H9 (cell line): ENCODE data around the gene ACP6. TPM values are rescaled to one million over a fixed set of nuclear protein-coding genes. Genes with fewer than 3 reads are reported as not detected.

Experiments
- DNase-seq: peaks from one replicate; pipeline ENCODE4 v3.0.0-alpha.2; 2017
- H2AFZ ChIP-seq: one replicate; pipeline ENCODE4 v1.6.1; 2013; ENCODE audit warnings: mild to moderate bottlenecking, low read length, control low read depth, moderate library complexity
- H2AK5ac ChIP-seq: 2 replicates; pipeline ENCODE4 v1.6.1; 2013; ENCODE audit warnings: low read length, control low read depth, mixed read lengths; ENCODE audit not compliant: insufficient read length
- H2BK120ac ChIP-seq: one replicate; pipeline ENCODE4 v1.6.1; 2013; ENCODE audit warnings: low read depth, mild to moderate bottlenecking, low read length, control low read depth, inconsistent platforms; ENCODE audit not compliant: poor library complexity, severe bottlenecking
- H2BK12ac ChIP-seq: 2 replicates; pipeline ENCODE4 v1.6.1; 2013; ENCODE audit warnings: low read length, control low read depth, mixed read lengths, low read depth; ENCODE audit not compliant: insufficient read length
- H2BK15ac ChIP-seq: 2 replicates; pipeline ENCODE4 v1.6.1; 2013; ENCODE audit warnings: low read depth, low read length, control low read depth
- H2BK20ac ChIP-seq: one replicate; pipeline ENCODE4 v1.6.1; 2013; ENCODE audit warnings: low read depth, mild to moderate bottlenecking, low read length, control low read depth, inconsistent platforms; ENCODE audit not compliant: poor library complexity, severe bottlenecking
- H2BK5ac ChIP-seq: 2 replicates; pipeline ENCODE4 v1.6.1; 2013; ENCODE audit warnings: low read length, control low read depth, mixed read lengths; ENCODE audit not compliant: insufficient read length
- H3K14ac ChIP-seq: 2 replicates; pipeline ENCODE4 v1.6.1; 2013; ENCODE audit warnings: low read length, control low read depth; ENCODE audit not compliant: insufficient read depth
- H3K18ac ChIP-seq: 2 replicates; pipeline ENCODE4 v1.6.1; 2013; ENCODE audit warnings: low read depth, mild to moderate bottlenecking, mixed read lengths, low read length, control low read depth; ENCODE audit not compliant: insufficient read length
- H3K23ac ChIP-seq: 2 replicates; pipeline ENCODE4 v1.6.1; 2013; ENCODE audit warnings: low read length, control low read depth, mixed read lengths, low read depth; ENCODE audit not compliant: insufficient read length
- H3K23me2 ChIP-seq: 2 replicates; pipeline ENCODE4 v1.6.1; 2013; ENCODE audit warnings: low read depth, mild to moderate bottlenecking, mixed read lengths, low read length, control low read depth; ENCODE audit not compliant: insufficient read length, poor library complexity, severe bottlenecking
- H3K27ac ChIP-seq: 2 replicates; pipeline ENCODE4 v1.5.1; 2013; ENCODE audit warnings: low read length, control low read depth, mixed read lengths, low read depth; ENCODE audit not compliant: insufficient read length
- H3K27me3 ChIP-seq: 2 replicates; pipeline ENCODE4 v1.6.1; 2013; ENCODE audit warnings: low read length, control low read depth, inconsistent platforms; ENCODE audit not compliant: insufficient read depth
- H3K4ac ChIP-seq: 2 replicates; pipeline ENCODE4 v1.6.1; 2013; ENCODE audit warnings: low read depth, mild to moderate bottlenecking, control low read depth, inconsistent platforms, low read length, moderate library complexity
- H3K4me1 ChIP-seq: 2 replicates; pipeline ENCODE4 v1.6.1; 2013; ENCODE audit warnings: low read length, control low read depth, inconsistent platforms; ENCODE audit not compliant: insufficient read depth
- H3K4me2 ChIP-seq: 2 replicates; pipeline ENCODE4 v1.6.1; 2013; ENCODE audit warnings: low read length, control low read depth, mixed read lengths; ENCODE audit not compliant: insufficient read length, insufficient read depth
- H3K56ac ChIP-seq: 2 replicates; pipeline ENCODE4 v1.6.1; 2013; ENCODE audit warnings: low read depth, mild to moderate bottlenecking, mixed read lengths, low read length, control low read depth; ENCODE audit not compliant: insufficient read length
- H3K79me1 ChIP-seq: 2 replicates; pipeline ENCODE4 v1.6.1; 2013; ENCODE audit warnings: low read depth, mild to moderate bottlenecking, moderate library complexity, low read length, control low read depth, inconsistent platforms; ENCODE audit not compliant: insufficient read depth, poor library complexity, severe bottlenecking
- H3K79me2 ChIP-seq: 2 replicates; pipeline ENCODE4 v1.6.1; 2013; ENCODE audit warnings: low read length, control low read depth, inconsistent platforms; ENCODE audit not compliant: insufficient read depth
- H3K9ac ChIP-seq: 2 replicates; pipeline ENCODE4 v1.6.1; 2013; ENCODE audit warnings: low read length, control low read depth, mixed read lengths; ENCODE audit not compliant: insufficient read length; ENCODE audit errors: extremely low read depth
- H3K9me3 ChIP-seq: one replicate; pipeline ENCODE4 v1.6.1; 2013; ENCODE audit warnings: low read depth, low read length, inconsistent platforms; ENCODE audit not compliant: control insufficient read depth
- H3T11ph ChIP-seq: one replicate; pipeline ENCODE4 v1.6.1; 2013; ENCODE audit warnings: mild to moderate bottlenecking, low read length, control low read depth, inconsistent platforms
- H4K20me1 ChIP-seq: one replicate; pipeline ENCODE4 v1.6.1; 2013; ENCODE audit not compliant: control insufficient read depth, insufficient read length, insufficient read depth
- H4K5ac ChIP-seq: 2 replicates; pipeline ENCODE4 v1.6.1; 2013; ENCODE audit warnings: low read depth, mild to moderate bottlenecking, mixed read lengths, low read length, control low read depth; ENCODE audit not compliant: insufficient read length
- H4K8ac ChIP-seq: replicated peaks from 2 replicates; pipeline ENCODE4 v1.6.1; 2013; ENCODE audit warnings: low read length, control low read depth, mixed read lengths, low read depth; ENCODE audit not compliant: insufficient read length
- H4K91ac ChIP-seq: 2 replicates; pipeline ENCODE4 v1.6.1; 2013; ENCODE audit warnings: low read depth, mild to moderate bottlenecking, moderate library complexity, mixed read lengths, low read length, control low read depth; ENCODE audit not compliant: insufficient read length
- H3K27ac Mint-ChIP-seq, 3 experiments: 2 replicates in 2 of 3; 3 replicates in 1 of 3; pipeline ENCODE4 v1.8.0; 2020 to 2021; ENCODE audit warnings: mixed read lengths in 3 of 3, mild to moderate bottlenecking in 1 of 3, moderate library complexity in 1 of 3
- H3K27me3 Mint-ChIP-seq: 2 replicates; pipeline ENCODE4 v1.8.0; 2021; ENCODE audit warnings: low read depth, mild to moderate bottlenecking, moderate library complexity, mixed read lengths
- H3K36me3 Mint-ChIP-seq, 3 experiments: 2 replicates in 2 of 3; 3 replicates in 1 of 3; pipeline ENCODE4 v1.8.0; 2020 to 2021; ENCODE audit warnings: low read depth in 3 of 3, mixed read lengths in 3 of 3; ENCODE audit not compliant: insufficient read depth in 1 of 3
- H3K4me1 Mint-ChIP-seq, 2 experiments: 2 replicates each; pipeline ENCODE4 v1.8.0; 2020; ENCODE audit warnings: mixed read lengths in 2 of 2
- H3K4me3 Mint-ChIP-seq, 2 experiments: 2 replicates in 1 of 2; 3 replicates in 1 of 2; pipeline ENCODE4 v1.8.0; 2020 to 2021; ENCODE audit warnings: mild to moderate bottlenecking in 2 of 2, mixed read lengths in 2 of 2, moderate library complexity in 1 of 2
- H3K9me3 Mint-ChIP-seq, 2 experiments: 2 replicates in 1 of 2; 3 replicates in 1 of 2; pipeline ENCODE4 v1.8.0; 2020; ENCODE audit warnings: mild to moderate bottlenecking in 2 of 2, mixed read lengths in 2 of 2, moderate library complexity in 1 of 2
- CTCF ChIP-seq: fragments of 200-600 bp; sonication (generic); conservative IDR thresholded peaks from 3 replicates; pipeline ENCODE4 v1.8.0; 2021; ENCODE audit warnings: antibody characterized with exemption, mild to moderate bottlenecking
- total RNA-seq: library from RNA; stranded (reverse); gene quantifications from 2 replicates; pipeline ENCODE4 v1.2.1, GENCODE V29; 2021

The ACP6 gene
- total RNA-seq, 1 experiment from 2014 or later = 17.1 TPM

- Histone ChIP-seq H4K8ac (no peak overlapping the region), H2AFZ (no peak overlapping the region), H2BK20ac (no peak overlapping the region), H2BK120ac (no peak overlapping the region), H4K5ac (no peak overlapping the region), H3K23ac (no peak overlapping the region), H3K9ac (no peak overlapping the region), H3K27me3 (no peaks in the 10 kb centered on the region), H3K27ac (no peak overlapping the region), H3T11ph (no peak overlapping the region), H2AK5ac (no peak overlapping the region), H2BK15ac (no peak overlapping the region), H3K56ac (no peak overlapping the region), H3K9me3 (no peaks in the 10 kb centered on the region), H2BK12ac (no peak overlapping the region), H3K4ac (no peak overlapping the region), H3K4me1 (no peaks in the 10 kb centered on the region), H4K20me1 (no peaks in the 10 kb centered on the region), H3K14ac (no peak overlapping the region), H2BK5ac (no peak overlapping the region), H4K91ac (no peak overlapping the region), H3K79me1 (no peaks in the 10 kb centered on the region), H3K18ac (no peak overlapping the region), H3K4me2 (no peak overlapping the region), H3K23me2 (no peaks in the 10 kb centered on the region), H3K79me2 (no peaks in the 10 kb centered on the region)
- H3K9me3 Mint-ChIP-seq = no peaks in the 10 kb centered on the region
- peaks cover 42 to 75% (median 69%) of the 10 kb centered on the region in 3 experiments; a peak in 6 of 7 replicates for H3K36me3 Mint-ChIP-seq
- peaks cover 11 to 14% of the 10 kb centered on the region in 2 experiments for H3K4me1 Mint-ChIP-seq
- no peaks in the 10 kb centered on the region for H3K27me3 Mint-ChIP-seq
- no peak for TF ChIP-seq CTCF
- DNase-seq = no peak
- peak overlapping the region in 1 of 3 experiments; percentile 7; a peak in 1 of 7 replicates for H3K27ac Mint-ChIP-seq
- no peak overlapping the region for H3K4me3 Mint-ChIP-seq
These were observed 56.8 kb downstream of the ACP6 start for GRCh38 chr1:147613506-147613905.
